Right kidney (tissue), 1 donor: Measurements from ENCODE around the gene ALOX5.

Source experiments
- DNase-seq: peaks from one replicate; pipeline ENCODE4 v3.0.0-alpha.2; 2016

ALOX5 gene

DNA sequence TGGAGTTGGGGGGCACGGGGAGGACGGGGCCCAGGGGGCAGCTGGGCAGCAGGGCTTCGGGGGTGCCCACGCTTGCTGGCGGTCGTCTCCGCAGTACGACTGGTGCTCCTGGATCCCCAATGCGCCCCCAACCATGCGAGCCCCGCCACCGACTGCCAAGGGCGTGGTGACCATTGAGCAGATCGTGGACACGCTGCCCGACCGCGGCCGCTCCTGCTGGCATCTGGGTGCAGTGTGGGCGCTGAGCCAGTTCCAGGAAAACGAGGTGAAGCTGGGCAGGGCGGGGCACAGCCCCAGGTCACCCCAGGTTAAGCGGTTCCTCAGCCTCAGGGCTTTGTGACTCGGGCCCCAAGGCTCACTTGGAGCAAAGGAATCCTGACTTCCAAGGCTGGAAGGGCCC is 70.0 kb downstream of the ALOX5 start:
- no peak for DNase-seq

DNA sequence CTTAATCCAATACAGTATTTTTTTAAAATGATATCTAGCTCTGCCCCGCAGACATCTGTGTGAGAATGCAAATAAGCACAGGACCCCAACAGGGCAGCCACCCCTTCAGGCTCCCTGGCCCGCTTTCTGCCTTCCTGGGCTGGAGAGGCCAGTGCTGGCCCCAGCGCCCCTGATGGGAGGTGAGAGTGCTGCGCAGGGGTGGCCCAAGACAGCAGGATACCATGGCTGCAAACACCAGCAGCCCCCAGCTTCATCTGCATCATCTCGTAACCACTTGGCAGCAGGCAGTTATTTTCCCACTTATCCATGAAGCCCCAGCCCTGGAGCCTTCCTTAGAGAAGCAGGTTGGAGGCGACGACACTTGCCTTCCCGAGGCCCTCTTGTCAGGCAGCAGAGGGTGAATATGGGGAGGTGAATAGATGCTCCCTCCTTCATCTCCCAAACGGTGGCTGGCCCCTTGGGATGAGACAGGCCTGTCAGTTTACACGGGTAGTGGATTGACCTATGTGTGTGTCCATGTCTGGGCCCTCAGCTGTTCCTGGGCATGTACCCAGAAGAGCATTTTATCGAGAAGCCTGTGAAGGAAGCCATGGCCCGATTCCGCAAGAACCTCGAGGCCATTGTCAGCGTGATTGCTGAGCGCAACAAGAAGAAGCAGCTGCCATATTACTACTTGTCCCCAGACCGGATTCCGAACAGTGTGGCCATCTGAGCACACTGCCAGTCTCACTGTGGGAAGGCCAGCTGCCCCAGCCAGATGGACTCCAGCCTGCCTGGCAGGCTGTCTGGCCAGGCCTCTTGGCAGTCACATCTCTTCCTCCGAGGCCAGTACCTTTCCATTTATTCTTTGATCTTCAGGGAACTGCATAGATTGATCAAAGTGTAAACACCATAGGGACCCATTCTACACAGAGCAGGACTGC is 71.2 kb downstream of the ALOX5 start:
- DNase-seq: no peak

DNA sequence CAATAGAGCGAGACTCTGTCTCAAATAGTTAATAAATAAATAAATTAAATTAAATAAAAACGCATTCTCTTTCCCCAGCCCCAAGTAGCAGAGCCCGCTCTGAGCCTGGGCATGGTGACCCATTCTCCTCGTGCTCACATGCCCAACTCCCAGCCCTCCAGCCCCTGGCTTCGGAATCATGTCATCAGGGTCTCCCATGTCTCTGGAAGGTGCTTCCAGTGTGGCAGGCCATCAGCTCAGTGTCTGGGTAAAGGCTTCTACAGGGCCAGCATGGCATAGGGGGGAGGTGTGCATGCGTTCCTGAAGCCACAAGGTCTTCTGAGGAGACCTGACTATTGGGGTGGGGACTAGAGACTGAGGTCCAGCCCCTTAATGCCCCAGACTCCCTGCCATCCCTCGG is 72.8 kb downstream of the ALOX5 start:
- DNase-seq: no peak

DNA sequence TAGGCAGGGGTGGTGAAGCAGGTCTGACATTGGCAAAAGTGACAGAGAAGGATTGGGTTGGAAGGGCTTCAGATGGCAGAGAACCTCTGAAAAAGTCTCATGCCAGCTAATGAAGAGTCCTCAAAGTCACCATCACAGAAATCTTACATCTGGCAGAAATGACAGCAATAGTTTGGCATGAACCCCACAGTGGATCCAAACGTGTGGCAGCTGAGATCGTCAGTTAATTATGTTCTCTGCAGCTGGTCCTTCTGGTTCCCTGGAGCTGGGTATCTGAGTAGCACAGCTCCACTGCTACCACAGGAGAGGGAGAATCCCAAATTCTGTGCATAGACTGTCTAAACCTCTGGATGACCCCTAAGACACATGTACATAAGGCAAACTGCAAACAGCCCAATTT is 73.4 kb downstream of the ALOX5 start:
- DNase-seq: no peak

DNA sequence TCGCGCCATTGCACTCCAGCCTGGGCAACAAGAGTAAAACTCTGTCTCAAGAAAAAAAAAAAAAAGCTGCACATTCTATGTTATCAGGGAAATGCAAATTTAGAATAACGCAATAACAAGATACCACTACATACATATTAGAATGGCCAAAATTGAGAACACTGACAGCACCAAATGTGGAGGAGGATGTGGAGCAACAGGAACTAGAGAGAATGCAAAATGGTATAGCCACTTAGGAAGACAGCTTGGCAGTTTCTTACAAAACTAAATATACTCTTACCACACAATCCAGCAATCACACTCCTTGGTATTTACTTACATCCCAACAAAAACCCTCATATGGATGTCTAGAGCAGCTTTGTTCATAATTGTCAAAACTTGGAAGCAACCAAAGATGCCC is 76.8 kb downstream of the ALOX5 start:
- no peak for DNase-seq

DNA sequence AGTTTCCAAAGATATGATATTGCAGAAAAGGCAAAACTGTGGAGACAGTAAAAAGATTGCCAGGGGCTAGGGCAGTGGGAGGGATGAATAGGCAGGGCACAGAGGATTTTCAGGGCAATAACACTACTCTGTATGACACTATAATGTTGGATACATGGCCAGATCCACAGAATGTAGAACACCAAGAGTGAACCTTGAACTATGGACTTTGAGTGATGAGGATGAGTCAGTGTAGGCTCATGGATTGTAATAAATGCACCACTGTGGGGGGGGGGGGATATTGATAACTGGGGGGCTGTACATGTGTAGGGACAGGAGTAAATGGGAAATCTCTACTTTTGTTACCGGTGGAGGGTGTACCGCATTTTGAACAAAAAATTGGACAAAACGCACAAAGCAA is 77.4 kb downstream of the ALOX5 start:
- no peak for DNase-seq

DNA sequence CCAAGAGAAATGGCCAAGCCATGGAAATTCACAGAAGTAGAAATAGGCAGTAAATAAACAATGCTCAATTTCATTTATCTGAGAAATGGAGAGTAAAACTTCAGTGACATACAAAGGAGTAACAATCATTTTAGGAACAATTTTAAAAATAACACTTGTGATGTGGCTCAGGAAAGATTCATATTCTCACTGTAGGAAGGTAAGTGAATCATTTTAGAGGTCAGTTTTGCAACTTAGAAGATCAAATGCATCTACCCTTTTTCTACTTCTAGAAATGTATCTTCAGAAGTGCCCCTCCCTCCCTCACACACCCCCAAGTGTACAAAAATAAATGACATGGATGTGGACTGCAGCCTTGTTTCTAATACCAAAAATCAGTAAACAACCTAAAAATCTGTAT is 78.3 kb downstream of the ALOX5 start:
- no peak for DNase-seq

DNA sequence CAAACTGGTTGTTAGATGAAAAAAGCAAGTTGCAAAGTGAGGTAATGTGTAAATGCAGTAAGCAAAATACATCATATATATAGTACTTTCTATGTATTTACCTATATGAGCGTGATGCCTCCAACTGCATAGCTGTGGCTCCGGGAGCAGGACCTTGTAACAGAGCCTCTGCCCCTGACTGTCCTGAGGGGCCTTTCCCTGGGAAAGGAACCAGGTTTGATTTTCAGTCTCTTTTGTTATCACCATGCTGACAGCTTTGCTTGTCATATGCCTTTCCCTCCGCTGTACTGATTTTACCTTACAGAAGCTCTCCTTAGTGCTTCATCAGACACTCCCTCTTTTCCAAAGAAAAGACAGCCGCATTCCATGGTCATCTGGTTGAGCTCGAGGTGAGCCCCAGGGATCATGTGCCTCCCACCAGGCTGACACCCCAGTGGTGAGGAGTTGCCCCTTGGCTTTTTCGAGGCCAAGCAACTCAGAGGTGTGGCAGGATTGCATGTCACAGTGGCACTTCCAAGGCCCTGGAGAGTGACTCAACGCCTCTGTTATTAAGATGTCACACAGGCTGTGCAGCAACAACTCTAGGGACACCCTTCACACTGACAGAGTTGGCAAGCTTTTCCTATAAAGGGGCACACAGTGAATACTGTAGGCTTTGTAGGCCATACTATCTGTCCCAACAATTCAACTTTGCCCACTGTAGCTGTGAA is 78.9 kb downstream of the ALOX5 start:
- DNase-seq: no peak

DNA sequence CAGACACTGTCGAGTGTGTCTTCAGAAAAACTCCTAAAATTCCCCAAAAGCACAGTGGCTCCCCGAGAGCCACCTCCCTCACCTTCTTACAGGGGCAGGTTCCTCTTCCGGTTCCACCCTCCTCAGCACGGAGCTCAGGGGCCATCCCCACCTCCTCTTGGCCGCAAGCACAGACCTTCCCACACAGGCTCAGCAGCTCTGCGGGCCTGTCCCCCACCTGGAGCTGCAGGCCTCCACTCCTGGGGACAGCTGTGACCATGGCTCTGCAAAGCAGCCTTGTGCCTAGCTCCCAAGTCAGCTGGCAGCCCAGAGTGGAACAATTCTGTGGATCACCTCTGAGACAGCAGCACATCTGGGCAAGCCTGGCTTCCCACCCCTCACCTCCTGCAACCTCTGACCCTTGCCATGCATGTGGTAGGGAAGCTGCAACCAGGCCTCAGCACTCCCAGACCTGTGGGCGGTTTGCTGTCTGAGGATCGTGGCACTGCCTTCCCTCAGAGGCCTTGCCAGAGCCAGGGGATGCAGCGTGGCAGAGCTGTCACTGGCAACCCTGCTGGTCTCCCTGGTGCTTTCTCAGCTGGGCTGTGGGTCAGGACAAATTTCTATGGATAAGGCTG is 79.7 kb downstream of the ALOX5 start:
- no peak for DNase-seq

DNA sequence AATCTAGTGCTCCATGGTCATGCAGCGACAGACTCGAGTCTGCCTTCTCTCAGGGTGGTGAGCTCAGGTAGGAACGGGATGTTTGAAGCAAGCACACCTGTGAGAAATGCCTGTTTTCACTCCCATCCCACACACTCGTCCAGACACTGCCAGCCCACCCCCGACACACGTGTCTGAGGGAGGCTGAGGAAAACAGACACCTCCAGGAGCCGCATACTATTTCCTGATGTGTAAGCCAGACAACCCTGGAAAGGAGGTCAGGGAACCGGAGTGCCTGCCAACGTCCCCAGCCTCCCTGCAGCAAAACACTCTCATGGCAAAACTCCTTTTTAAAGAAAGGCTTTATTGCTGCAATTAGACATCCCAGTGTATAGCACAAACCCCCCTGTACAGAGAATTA is 80.2 kb downstream of the ALOX5 start:
- no peak for DNase-seq

DNA sequence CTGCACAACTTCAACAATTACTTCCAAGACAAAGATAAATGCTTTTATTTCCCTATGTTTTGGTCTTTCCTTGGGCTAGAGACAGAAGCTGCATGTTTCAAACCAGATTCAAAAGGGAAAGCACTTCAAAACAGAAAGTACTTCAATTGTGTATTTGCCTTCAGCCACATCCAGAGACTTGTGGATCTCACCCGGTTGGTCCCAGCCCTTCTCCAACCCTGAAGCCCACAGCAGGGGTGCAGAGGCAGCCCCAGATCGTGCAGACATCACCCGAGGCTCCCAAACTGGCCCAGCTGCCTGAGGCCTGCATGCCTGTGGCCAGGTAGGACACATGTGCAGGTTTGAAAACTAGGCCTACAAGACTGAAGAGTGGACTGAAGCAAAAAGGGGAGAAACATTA is 80.8 kb downstream of the ALOX5 start:
- DNase-seq: no peak

DNA sequence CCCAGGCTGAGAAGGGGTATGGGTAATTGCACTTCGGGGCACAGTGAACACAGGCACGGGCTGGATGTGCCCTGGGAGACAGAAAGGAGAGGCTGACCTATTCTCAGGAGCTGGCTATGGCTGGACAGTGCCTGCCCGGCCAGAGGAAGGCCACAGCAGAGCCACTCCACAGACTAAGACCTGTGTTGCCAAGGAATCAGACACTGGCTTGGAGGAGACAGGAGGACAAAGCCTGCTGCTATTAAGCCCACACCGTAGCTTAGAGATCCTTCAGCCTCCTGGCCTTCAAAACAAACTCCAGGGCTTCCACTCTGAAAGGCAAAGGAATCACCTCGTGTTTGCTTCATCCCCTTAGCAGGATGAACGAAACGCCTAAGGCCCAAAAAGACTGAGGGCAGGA is 82.2 kb downstream of the ALOX5 start:
- DNase-seq: no peak

DNA sequence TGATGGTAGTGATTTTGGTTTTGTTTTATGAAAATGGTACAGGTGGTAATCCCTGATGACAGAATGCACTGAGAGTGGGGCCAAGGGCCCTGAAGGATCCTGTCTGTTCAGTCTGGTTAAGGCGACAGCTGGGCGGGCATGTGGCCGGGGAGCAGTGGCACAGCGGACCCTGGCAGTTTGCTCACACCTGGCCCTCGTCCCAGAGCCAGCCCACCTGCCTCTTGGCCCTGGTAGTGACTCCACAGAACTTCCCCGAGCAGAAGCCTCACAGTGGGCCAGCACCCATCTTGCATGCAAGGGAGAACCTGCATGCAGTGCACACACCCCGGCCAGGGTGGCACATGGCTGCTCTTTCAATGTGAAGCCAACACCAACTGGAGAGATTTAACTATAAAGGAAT is 82.8 kb downstream of the ALOX5 start:
- DNase-seq: no peak

DNA sequence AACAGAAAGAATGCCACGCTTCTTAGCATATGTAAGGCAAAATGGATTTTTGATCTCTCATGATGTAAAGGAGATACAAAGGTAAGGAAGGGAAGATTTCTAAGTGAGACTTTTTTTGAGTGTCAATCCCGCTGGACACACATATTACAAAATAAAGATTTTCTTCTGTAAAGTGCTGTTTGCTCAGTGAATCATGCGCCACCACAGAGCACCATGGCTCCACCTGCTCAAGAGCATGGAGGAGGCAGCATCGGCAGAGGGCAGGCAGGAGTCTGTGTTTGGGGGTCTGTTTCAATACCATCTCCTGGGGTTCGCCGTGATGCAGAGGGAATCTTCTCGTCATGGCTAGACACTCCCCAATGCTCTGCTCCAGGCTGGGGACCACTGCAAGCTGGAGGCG is 83.5 kb downstream of the ALOX5 start:
- no peak for DNase-seq

DNA sequence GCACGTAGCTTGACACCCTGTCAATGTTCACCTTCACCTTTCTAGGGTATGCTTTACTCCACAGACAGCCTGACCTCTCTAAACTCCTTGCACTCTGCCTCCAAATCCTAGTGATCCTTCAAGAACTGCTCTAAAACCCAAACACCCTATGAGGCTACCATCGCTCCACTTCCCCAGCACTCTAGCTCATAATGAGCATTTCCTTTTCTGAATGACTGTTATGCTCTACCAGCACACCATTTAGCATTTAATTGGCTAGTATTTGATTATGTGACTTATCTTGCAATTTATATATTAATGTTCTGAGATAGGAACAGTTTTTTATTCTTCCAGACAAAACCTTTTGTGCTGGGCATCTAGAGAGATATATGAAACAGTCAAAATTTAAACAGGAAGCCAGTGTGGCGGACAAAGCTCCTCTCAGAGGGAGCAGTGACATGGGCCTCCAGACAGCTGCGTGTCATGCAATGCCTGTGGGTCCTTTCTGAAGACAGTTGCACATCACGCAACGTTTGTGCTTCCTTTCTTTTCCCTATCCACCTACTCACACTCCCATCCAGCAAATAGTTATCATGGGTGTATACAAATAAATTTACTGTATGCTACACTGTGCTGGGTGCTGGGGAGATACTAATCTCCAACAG is 86.3 kb downstream of the ALOX5 start:
- DNase-seq: no peak

DNA sequence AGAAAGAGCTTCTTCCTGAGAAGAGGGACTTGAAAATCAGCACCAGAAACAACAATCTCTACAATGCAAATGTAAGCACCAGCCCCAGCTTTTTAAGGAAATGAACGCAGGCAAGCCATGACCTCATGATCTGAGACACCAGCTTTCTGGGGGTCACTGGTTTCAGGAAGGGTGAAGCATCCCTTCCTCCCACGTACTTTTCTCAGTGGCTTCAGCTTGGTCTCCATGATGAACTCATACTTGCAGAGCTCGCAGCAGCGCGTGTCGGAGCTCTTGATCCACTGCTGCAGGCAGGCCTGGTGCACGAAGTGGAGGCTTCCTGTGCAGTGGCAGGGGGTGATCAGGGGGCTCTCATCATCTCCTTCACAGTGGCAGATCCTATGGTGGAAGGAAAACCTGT is 87.0 kb downstream of the ALOX5 start:
- DNase-seq: no peak

DNA sequence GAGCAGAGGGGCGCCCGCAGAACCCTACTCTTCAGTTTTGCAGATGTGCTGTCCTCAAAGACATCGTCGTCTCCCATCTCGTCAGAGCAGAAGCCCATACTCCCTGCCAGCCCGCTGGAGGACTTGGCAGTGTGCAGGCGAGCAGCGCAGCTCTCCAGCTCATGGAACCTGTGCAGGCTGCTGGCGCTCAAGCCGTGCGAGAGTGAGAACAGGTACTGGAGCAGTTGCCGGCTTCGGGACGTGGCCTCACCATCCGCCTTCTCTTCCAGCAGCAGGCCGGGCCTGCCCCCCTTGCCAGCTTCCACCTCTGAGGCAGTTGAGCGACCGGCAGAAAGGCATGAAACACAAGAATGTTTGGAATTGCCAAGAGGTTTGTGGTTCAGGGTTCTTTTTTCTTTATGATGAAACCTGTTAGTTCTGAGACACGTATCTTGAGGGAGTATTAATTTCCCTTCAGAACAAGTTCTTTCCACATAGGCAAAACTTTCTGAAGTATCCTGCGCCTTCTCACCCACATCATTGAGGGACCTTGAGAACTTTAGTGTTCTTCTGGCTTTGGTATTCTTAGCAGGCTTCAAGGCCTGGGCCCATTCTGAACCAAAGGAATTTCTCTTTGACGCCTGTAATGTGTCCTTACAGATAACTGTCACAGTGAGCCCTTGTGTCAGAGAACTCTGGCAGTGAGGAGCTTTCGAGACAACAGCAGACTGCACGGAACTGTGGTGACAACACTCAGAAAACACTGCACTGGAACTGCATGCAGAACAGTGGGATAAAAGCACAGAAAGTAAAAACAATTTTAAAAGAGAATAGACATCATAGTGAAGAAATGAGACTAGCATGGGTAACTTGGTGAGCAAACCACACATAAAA is 89.5 kb downstream of the ALOX5 start:
- DNase-seq: no peak

DNA sequence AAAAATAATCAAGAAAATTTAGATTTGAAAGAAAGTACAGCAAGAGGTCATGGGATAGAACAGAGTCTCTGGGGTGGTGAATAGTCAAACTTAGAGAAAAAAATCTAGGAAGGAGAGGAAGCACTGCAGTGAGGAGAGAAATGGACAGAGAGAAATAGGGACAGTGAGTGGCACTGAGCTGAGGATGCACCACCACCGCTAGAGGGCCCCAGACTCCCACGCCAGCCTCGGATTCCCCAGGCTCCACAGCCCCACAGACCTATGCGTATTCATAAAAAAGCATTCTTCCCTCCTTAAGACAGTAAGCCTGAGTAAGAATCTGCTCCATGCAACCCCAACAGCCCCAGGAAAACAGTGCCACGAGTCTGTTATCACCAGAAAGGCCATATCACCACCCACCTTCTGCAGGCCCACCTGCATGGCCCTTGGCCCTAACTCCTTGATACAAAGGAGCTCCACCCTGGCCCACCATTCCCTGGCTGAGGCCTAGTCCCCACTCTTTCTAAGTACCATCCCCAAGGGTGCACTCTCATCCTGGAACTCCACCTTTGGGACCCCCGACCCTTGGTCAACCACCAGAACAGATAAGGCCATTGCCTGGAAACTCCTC is 91.0 kb downstream of the ALOX5 start:
- DNase-seq: peak; percentile 39

DNA sequence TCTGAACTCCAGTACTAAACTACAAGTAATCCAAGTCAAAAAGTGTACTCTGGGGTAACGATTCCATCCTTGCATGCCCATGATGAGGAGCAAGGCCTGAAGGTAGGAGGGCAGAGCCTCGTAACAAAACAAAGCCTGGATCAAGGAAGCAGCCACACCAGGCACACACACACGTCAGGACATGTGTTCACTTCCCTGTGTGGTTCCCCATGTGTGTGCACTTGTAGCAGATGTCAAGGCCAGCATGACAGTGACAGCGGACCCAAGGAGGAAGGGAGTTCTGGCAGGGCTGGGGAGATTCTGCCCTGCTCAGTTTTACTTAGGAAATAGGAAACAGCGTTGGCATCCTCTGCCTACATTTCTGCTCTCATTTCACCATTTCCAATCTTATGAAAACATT is 92.8 kb downstream of the ALOX5 start:
- DNase-seq: no peak

DNA sequence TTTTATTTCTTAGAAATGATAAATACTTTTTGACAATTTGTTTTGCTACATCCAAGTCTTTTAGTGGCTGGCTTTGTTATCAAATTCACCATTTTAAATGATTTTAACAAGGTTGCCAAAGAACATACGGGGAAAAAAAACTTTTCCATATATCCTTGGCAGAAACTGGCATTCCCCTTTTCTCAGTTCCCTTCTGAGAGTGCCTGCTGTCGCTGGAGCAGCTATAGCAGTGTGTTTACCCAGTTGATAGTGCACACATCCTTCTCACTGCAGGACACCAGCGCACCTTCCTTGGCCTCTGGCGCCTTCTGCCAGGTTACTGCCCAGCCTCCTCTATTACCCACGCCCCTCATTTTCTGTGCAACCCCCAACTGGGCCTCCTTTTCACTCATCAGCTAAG is 94.1 kb downstream of the ALOX5 start:
- DNase-seq: no peak
